Ramos (cell line): ENCODE results near the gene CIC.

Experiments used
- in situ Hi-C: fragments of 300-500 bp; cut with MboI; formaldehyde crosslinking; loops from one replicate; pipeline ENCODE4 v1.14.3; 2022; ENCODE audit warnings: low sequenced_read_pairs; ENCODE audit not compliant: unreplicated experiment

Gene CIC

DNA sequence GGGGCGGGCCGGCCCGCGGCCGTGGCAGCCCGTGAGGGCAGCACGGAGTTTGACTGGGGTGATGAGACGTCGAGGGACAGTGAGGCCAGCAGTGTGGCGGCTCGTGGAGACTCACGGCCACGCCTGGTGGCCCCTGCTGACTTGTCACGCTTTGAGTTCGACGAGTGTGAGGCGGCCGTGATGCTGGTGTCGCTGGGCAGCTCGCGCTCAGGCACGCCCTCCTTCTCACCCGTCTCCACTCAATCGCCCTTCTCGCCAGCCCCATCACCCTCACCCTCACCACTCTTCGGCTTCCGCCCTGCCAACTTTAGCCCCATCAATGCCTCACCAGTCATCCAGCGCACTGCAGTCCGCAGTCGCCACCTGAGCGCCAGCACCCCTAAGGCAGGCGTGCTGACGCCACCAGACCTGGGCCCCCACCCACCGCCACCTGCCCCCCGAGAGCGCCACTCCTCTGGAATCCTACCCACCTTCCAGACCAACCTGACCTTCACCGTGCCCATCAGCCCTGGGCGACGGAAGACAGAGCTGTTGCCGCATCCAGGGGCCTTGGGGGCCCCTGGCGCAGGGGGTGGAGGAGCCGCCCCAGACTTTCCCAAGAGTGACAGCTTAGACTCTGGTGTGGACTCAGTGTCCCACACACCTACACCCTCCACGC lies 4.5 kb downstream of the CIC start:
- in situ Hi-C loops = loop anchor here (25.0 kb wide), 1 partner anchor 1486 kb away; the partner anchor contains the start of genes EGLN2, MIA and RAB4B

DNA sequence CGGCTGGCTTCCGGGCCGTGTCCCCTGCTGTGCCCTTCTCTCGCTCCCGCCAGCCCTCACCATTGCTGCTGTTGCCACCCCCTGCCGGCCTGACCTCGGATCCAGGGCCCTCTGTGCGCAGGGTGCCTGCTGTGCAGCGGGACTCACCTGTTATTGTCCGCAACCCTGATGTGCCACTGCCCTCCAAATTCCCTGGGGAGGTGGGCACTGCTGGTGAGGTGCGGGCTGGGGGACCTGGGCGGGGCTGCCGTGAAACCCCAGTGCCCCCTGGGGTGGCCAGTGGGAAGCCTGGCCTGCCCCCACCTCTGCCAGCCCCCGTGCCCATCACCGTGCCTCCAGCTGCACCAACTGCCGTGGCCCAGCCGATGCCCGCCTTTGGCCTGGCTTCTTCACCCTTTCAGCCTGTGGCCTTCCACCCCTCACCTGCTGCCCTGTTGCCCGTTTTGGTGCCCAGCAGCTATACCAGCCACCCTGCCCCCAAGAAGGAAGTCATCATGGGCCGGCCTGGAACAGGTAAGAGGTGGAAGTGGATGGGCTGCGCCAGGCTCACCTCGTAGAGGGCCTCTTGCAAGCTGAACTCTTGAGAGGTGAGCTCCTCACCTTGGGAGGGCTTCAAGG lies 5.1 kb downstream of the CIC start:
- in situ Hi-C loops = loop anchor here (25.0 kb wide), 1 partner anchor 1487 kb away; the partner anchor contains the start of genes EGLN2, MIA and RAB4B

GRCh38 chr19:42275103-42275502 lies 6.1 kb downstream of the CIC start:
- in situ Hi-C loops = no loop called here

DNA sequence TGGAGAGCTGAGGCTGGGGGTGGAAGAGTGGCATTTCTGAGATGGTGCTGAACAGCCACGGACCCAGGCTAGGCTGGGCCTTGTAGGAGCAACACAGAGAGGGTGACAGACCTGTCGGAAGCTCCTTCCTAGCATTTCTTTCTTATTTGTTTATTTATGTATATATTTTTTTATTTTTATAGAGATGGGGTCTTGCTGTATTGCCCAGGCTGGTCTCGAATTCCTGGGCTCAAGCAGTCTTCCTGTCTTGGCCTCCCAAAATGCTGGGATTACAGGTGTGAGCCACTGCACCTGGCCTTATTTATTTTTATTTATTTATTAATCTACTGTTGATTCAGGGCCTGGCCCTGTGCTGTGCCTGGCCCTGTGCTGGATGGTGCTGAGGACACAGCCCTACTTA lies 6.5 kb downstream of the CIC start:
- in situ Hi-C loops = no loop called here

GRCh38 chr19:42276284-42276683 lies 7.2 kb downstream of the CIC start:
- in situ Hi-C loops = no loop called here

GRCh38 chr19:42276821-42277220 lies 7.8 kb downstream of the CIC start:
- in situ Hi-C loops = no loop called here

DNA sequence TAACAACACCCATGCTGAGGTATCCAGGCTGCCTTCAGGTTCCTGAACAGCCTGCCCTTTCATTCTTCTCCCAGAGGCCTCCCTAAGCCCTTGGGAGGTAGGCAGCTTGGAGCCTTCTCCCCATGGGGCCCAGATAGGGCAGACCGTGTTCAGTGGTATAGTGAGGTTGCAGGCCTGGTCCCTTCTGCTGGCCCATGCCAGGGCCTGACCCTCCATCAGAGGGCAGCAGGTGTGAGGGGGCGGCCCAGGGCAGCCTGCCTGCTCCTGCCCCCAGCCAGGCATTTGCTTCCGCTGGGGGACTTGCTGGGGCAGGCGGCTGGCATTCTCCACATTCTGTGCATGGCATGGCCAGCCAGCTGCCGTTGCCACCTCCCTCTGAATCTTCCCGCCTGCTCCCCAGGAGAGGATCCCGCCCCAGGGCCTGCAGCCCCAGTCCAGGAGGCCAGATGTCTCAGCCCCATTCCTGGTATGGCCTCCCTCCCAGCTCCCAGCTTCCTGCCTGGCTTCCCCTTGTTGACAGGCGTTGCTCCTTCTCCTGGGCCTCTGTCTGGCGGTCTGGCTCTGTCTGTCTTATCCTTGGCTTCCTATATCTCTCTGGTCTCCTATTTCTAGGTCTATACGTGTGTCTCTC lies 8.9 kb downstream of the CIC start:
- in situ Hi-C loops = no loop called here

GRCh38 chr19:42278452-42279154 lies 9.6 kb downstream of the CIC start:
- in situ Hi-C loops = no loop called here

GRCh38 chr19:42279155-42279901 lies 10.3 kb downstream of the CIC start:
- in situ Hi-C loops = no loop called here

DNA sequence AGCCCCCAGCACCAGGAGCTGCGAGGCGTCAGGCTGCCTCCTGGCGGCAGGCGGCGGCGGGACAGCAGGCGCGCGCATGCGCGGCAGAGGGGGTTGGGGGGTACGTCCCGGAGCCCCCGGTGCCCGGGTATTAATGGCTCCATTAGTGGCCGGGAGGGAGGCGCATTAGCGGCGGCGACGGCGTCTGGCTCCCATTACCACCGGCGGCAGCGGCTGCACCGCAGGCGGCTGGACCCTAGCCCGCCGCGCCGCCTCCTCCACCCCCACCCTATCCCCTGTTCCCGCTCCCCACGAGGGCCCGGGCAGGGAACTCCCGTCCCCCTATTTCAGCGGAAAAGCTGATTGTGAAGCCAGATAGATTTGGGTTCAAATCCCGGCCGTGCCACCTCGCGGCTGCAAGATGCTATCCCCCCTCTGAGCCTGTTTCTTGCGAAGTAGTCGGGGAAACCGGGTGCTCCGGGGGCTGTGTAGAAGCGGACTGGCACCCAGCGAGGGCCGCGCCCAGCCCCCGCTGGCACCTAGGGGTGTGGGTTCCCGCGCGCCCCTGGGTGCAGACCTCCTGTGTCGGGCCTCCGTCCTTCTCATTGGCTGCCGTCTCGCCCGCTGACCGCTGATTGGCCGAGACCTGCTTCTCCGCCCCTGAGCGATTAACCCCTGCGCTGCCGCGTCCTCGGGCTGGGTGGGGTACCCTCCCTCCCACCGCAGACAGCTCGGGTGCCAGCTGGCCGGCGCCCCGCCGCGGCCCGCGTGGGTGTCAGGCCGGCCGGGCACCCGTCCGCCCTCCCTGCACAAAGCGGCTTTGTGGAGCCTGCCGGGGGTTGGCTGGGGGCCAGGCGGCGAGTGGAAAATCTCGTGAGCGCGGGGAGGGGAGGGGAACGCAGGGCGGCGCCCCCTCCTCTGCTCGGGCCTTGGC lies 11.1 kb downstream of the CIC start:
- in situ Hi-C loops = no loop called here

DNA sequence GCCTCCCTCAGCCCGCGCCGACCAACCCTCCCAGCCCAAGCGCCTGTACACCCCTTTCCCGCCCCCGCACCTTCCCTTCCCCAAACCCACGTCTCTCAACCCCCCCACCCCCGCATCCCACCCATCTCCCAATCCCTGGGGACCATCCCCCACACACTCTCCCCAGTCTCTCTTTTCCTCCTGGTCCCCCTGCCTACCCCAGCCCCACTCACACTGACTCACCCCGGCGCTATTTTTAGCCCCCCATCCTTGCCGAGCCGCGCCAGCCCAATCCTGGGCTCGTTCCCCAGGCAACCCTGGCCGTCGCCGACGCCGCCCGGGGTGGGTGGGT lies 11.7 kb downstream of the CIC start:
- in situ Hi-C loops = no loop called here

DNA sequence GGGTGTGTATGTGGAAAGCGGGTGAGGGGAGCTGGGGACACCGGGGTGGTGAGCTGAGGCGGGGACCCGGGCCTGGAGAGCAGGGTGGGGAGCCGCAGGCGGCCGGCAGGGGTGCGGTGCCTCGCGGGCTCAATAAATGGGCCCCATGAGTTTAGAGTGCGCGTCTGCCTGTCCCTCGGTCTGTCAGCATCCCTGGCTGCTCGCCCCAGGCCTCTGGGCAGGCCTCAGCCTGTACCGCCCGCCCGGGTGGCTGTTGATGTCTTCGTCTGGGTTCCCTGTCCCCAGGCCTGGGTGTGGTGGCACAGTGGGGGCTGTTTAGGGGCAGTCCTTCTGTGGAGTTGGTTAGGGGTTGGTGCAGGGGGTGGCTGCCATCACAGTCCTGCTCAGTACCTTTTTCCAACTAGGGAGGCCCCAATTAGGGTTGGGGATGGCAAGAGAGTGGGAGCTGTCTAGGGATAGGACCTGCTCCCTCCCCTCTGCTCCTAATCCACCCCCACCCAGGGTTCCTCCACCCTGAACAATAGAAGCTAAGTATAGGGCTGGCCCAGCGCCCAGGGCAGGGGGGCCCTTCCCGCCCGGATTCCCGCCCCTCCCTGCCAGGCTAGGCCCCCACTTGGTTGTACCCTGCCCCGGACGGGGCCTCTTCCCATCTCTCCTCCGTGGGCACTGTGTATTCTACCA lies 12.2 kb downstream of the CIC start:
- in situ Hi-C loops = no loop called here

- in situ Hi-C loops = no loop called here
Observed at GRCh38 chr19:42281827-42282762, 13.0 kb downstream of the CIC start.

GRCh38 chr19:42282819-42283187 lies 13.8 kb downstream of the CIC start:
- in situ Hi-C loops = no loop called here

DNA sequence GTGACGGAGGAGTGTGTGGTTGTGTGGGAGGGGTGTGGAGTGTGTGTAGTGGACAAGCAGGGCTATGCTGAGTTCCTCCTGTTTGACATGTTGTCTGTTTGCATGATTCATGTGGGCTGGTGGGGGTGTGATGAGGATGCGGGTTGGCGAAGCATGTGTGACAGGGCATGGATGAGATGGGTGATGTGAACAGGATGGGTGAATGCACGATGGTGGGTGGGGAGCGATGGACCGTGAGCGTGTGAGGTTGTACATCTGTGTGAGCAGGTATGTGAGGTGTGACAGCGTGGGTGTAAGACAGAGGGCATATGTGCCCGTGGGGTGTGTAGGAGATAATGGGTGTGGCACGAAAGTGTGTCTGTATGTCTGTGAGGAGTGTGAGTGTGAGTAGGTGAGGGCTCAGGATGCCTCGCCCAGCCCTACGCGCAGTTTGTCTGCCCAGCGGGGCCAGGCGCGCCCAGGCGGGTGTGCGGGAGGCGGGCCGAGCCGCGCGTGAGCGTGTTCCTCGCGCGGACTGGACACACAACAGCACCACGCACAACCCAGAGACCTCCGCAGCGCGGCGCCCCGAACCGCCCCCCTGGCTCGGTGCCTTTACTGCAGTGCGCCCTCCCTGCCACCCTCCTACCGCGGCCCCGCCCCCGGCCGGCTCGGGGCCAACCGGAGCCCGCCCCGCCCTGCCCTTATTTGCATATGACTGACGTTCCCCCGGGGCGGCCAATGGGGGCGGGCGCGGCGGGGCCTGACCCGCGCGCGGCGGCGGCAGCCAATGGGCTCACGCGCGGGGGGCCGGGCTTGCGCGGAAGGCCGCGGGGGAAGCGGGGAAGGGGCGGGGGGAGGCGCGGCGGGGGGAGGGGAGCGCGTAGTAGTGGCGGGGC lies 14.4 kb downstream of the CIC start:
- in situ Hi-C loops = no loop called here

- in situ Hi-C loops = no loop called here
Observed at GRCh38 chr19:42284066-42284501, 15.0 kb downstream of the CIC start.
